GM23248 (cell line): ENCODE measurements around the gene FOXB1. TPM values are rescaled to one million over a fixed set of nuclear protein-coding genes. Genes with fewer than 3 reads are reported as not detected.

Source experiments
- DNase-seq: peaks from one replicate; pipeline ENCODE4 v3.0.0-alpha.2; 2015
- H2AFZ ChIP-seq: fragments of 200-600 bp; sonication (generic); 2 replicates; pipeline ENCODE4 v1.6.1; 2016; ENCODE audit warnings: antibody characterized with exemption
- H3F3A ChIP-seq: fragments of 200-600 bp; sonication (generic); 2 replicates; pipeline ENCODE4 v1.6.1; 2016; ENCODE audit warnings: mild to moderate bottlenecking, antibody characterized with exemption, mixed run types; ENCODE audit not compliant: insufficient read depth
- H3K27ac ChIP-seq: fragments of 200-600 bp; sonication (generic); 2 replicates; pipeline ENCODE4 v1.5.1; 2016; ENCODE audit warnings: mild to moderate bottlenecking
- H3K27me3 ChIP-seq: fragments of 200-600 bp; sonication (generic); replicated peaks from 2 replicates; pipeline ENCODE4 v1.6.1; 2016; ENCODE audit warnings: mild to moderate bottlenecking; ENCODE audit not compliant: insufficient read depth
- H3K36me3 ChIP-seq: fragments of 200-600 bp; sonication (generic); 2 replicates; pipeline ENCODE4 v1.6.1; 2016; ENCODE audit warnings: low read depth, mild to moderate bottlenecking
- H3K4me1 ChIP-seq: fragments of 200-600 bp; sonication (generic); 2 replicates; pipeline ENCODE4 v1.6.1; 2016; ENCODE audit warnings: mild to moderate bottlenecking; ENCODE audit not compliant: insufficient read depth
- H3K4me2 ChIP-seq: fragments of 200-600 bp; sonication (generic); one replicate; pipeline ENCODE4 v1.6.1; 2016; ENCODE audit warnings: mild to moderate bottlenecking; ENCODE audit not compliant: unreplicated experiment
- H3K4me3 ChIP-seq: fragments of 200-600 bp; sonication (generic); 2 replicates; pipeline ENCODE4 v1.5.1; 2016; ENCODE audit warnings: mild to moderate bottlenecking
- H3K79me2 ChIP-seq: fragments of 200-600 bp; sonication (generic); 2 replicates; pipeline ENCODE4 v1.6.1; 2016; ENCODE audit warnings: mild to moderate bottlenecking; ENCODE audit not compliant: insufficient read depth
- H3K9ac ChIP-seq: fragments of 200-600 bp; sonication (generic); 2 replicates; pipeline ENCODE4 v1.6.1; 2016; ENCODE audit warnings: mild to moderate bottlenecking
- H3K9me2 ChIP-seq: fragments of 200-600 bp; sonication (generic); 2 replicates; pipeline ENCODE4 v1.6.1; 2016; ENCODE audit warnings: mixed run types, mild to moderate bottlenecking, moderate library complexity; ENCODE audit not compliant: insufficient read depth
- H3K9me3 ChIP-seq: fragments of 200-600 bp; sonication (generic); one replicate; pipeline ENCODE4 v1.6.1; 2017; ENCODE audit warnings: low read depth
- H4K20me1 ChIP-seq: fragments of 200-600 bp; sonication (generic); 2 replicates; pipeline ENCODE4 v1.6.0; 2016; ENCODE audit not compliant: insufficient read depth
- EZH2 ChIP-seq: fragments of 200-600 bp; sonication (generic); IDR thresholded peaks from 2 replicates; pipeline ENCODE4 v1.6.1; 2018; ENCODE audit warnings: antibody characterized with exemption, mild to moderate bottlenecking; ENCODE audit not compliant: insufficient read depth, poor library complexity, severe bottlenecking
- EZH2phosphoT487 ChIP-seq: fragments of 200-600 bp; sonication (generic); IDR thresholded peaks from 2 replicates; pipeline ENCODE4 v1.6.1; 2018; ENCODE audit warnings: antibody characterized with exemption, moderate library complexity, mild to moderate bottlenecking, low read depth; ENCODE audit not compliant: insufficient read depth
- WGBS, 2 experiments: methylation state at CpG; one replicate each; pipeline ENCODE4 v1.1.6; 2015 to 2017; ENCODE audit warnings: low lambda C conversion rate in 2 of 2, low coverage in 1 of 2; ENCODE audit errors: missing lambda C conversion rate in 2 of 2; 5-methylcytosine and 5-hydroxymethylcytosine counted together
- in situ Hi-C: fragments of 300-500 bp; cut with MboI; formaldehyde crosslinking; loops from 2 replicates; pipeline ENCODE4 v1.15.0; 2020
- polyA plus RNA-seq: library from polyadenylated mRNA; unstranded; fragments of >200 nt; fragmentation: Nextera tagmentation; extraction: Ambion mirVana; gene quantifications from 2 replicates; pipeline ENCODE4 v1.2.1, GENCODE V29; 2016
- total RNA-seq: library from RNA; depleted of rRNA; stranded (reverse); fragments of >200 nt; shearing (Covaris generic); gene quantifications from 2 replicates; pipeline ENCODE4 v1.2.3, GENCODE V29; 2014

FOXB1 gene
- total and polyA plus RNA-seq, 2 experiments from 2014 or later: not detected

- Histone ChIP-seq H3K27ac (no peak overlapping the region), H3K4me2 (no peak overlapping the region), H3K4me3 (no peak overlapping the region), H3K27me3 (peaks cover 63% of the 10 kb centered on the region), H3K4me1 (no peaks in the 10 kb centered on the region), H3K36me3 (no peaks in the 10 kb centered on the region), H3K9ac (no peak overlapping the region), H3K9me2 (no peaks in the 10 kb centered on the region), H4K20me1 (no peaks in the 10 kb centered on the region), H2AFZ (no peak overlapping the region), H3F3A (no peaks in the 10 kb centered on the region), H3K9me3 (no peaks in the 10 kb centered on the region), H3K79me2 (no peaks in the 10 kb centered on the region)
- in situ Hi-C loops: no loop called here
- DNase-seq: no peak
- TF ChIP-seq EZH2phosphoT487 (no peak), EZH2 (no peak)
- 29 to 33% methylated on average over 3 of the region's 3 CpGs for WGBS, 2 experiments
Measured at GRCh38 chr15:60012695-60013094, 8.6 kb downstream of the FOXB1 start.

GRCh38 chr15:60017538-60018520 lies 13.7 kb downstream of the FOXB1 start:
- no peaks in the 10 kb centered on the region for H3K36me3 ChIP-seq
- H3K4me1 ChIP-seq: no peaks in the 10 kb centered on the region
- no peaks in the 10 kb centered on the region for H3K9me3 ChIP-seq
- TF ChIP-seq EZH2phosphoT487 (no peak), EZH2 (no peak)
- H3K9me2 ChIP-seq: no peaks in the 10 kb centered on the region
- H2AFZ ChIP-seq: no peak overlapping the region
- no peak overlapping the region for H3K4me2 ChIP-seq
- in situ Hi-C loops: no loop called here
- H3K79me2 ChIP-seq: no peaks in the 10 kb centered on the region
- H3K27ac ChIP-seq: no peak overlapping the region
- no peaks in the 10 kb centered on the region for H4K20me1 ChIP-seq
- no peaks in the 10 kb centered on the region for H3F3A ChIP-seq
- no peak overlapping the region for H3K4me3 ChIP-seq
- peaks cover 12% of the 10 kb centered on the region for H3K27me3 ChIP-seq
- no peak for DNase-seq
- WGBS, 2 experiments: 5 to 9% methylated on average over 2 of the region's 2 CpGs
- H3K9ac ChIP-seq: no peak overlapping the region

- H3K27ac ChIP-seq: no peak overlapping the region
- WGBS, 2 experiments: 21 to 37% methylated on average over 3 of the region's 3 CpGs
- no peaks in the 10 kb centered on the region; the same call in 1 of the 2 replicates for H3K27me3 ChIP-seq
- no peaks in the 10 kb centered on the region for H3K79me2 ChIP-seq
- H3K4me2 ChIP-seq: no peak overlapping the region
- no peak for TF ChIP-seq EZH2phosphoT487
- no peak for TF ChIP-seq EZH2
- in situ Hi-C loops: no loop called here
- no peaks in the 10 kb centered on the region for H3K9me3 ChIP-seq
- H3K36me3 ChIP-seq: no peaks in the 10 kb centered on the region
- no peaks in the 10 kb centered on the region for H3K9me2 ChIP-seq
- no peaks in the 10 kb centered on the region for H3K4me1 ChIP-seq
- H4K20me1 ChIP-seq: no peaks in the 10 kb centered on the region
- H3F3A ChIP-seq: no peaks in the 10 kb centered on the region
- no peak for DNase-seq
- H2AFZ ChIP-seq: no peak overlapping the region
- no peak overlapping the region for H3K4me3 ChIP-seq
- H3K9ac ChIP-seq: no peak overlapping the region
Measured at GRCh38 chr15:60020736-60021135, 16.6 kb downstream of the FOXB1 start.

DNA sequence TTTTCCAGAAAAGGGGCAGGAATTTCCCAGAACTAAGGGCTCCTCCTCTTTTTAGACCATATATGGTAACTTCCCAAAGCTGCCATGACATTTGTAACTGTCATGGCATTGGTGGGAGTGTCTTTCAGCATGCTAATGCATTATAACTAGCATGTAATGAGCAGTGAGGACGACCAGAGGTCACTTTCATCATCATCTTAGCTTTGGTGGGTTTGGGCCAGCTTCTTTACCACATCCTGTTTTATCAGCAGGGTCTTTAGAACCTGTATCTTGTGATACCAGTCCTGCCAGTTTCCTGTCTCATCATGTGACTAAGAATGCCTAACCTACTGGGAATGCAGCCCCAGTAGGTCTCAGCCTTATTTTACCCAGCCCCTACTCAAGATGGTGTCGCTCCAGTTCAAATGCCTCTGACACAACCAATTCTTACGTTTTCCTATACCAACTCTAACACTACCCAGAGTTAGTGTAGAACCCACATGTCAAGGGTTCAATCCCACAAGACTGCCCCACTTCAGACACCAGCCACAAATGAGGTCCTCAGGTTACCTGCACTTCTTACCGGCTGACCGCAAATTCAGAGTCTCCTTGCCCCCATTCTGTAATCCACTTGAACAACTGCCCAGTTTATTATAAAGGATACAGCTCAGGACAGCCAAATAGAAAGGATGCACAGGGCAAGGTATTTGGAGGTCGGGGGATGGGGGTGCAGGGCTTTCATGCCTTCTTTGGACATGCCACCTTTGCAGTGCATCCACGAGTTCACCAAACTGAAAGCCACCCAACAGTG lies 17.7 kb downstream of the FOXB1 start:
- no peaks in the 10 kb centered on the region for H3K9me3 ChIP-seq
- no peak overlapping the region for H3K9ac ChIP-seq
- no peaks in the 10 kb centered on the region for H3K9me2 ChIP-seq
- no peak for TF ChIP-seq EZH2phosphoT487
- no peak for TF ChIP-seq EZH2
- no peak overlapping the region for H3K27ac ChIP-seq
- 69 to 72% methylated on average over 7 of the region's 7 CpGs for WGBS, 2 experiments
- H4K20me1 ChIP-seq: no peaks in the 10 kb centered on the region
- no peaks in the 10 kb centered on the region for H3K4me1 ChIP-seq
- no peaks in the 10 kb centered on the region; the same call in 1 of the 2 replicates for H3K27me3 ChIP-seq
- no peaks in the 10 kb centered on the region for H3K36me3 ChIP-seq
- no peak overlapping the region for H2AFZ ChIP-seq
- in situ Hi-C loops: no loop called here
- H3K4me3 ChIP-seq: no peak overlapping the region
- no peaks in the 10 kb centered on the region for H3K79me2 ChIP-seq
- H3F3A ChIP-seq: no peaks in the 10 kb centered on the region
- DNase-seq: no peak
- no peak overlapping the region for H3K4me2 ChIP-seq
